Upper lobe of right lung (tissue), 1 donor: ENCODE measurements around the gene DBR1. TPM values are rescaled to one million over a fixed set of nuclear protein-coding genes. Genes with fewer than 3 reads are reported as not detected.
A peak's percentile ranks its signal among the peaks of the same experiment; 100 is the strongest.

Experiments
- ATAC-seq: fragments of 200-7000 bp; cut with Tn5 transposase; one replicate; pipeline ENCODE4 v1.9.1; 2020; ENCODE audit warnings: mild to moderate bottlenecking, moderate library complexity
- DNase-seq: peaks from one replicate; pipeline ENCODE4 v3.0.0-alpha.2; 2020
- H3K27ac ChIP-seq: fragments of 200-600 bp; one replicate; pipeline ENCODE4 v1.8.0; 2022
- H3K27me3 ChIP-seq: fragments of 200-600 bp; one replicate; pipeline ENCODE4 v1.8.0; 2022; ENCODE audit warnings: mild to moderate bottlenecking
- H3K36me3 ChIP-seq: fragments of 200-600 bp; one replicate; pipeline ENCODE4 v1.8.0; 2022
- H3K4me1 ChIP-seq: fragments of 200-600 bp; one replicate; pipeline ENCODE4 v1.8.0; 2022
- H3K4me3 ChIP-seq: fragments of 200-600 bp; one replicate; pipeline ENCODE4 v1.8.0; 2022; ENCODE audit warnings: mild to moderate bottlenecking
- H3K9me3 ChIP-seq: fragments of 200-600 bp; one replicate; pipeline ENCODE4 v1.8.0; 2022
- intact Hi-C: fragments of 100-400 bp; cut with DNase I; formaldehyde crosslinking; loops from one replicate; pipeline ENCODE4 v1.11.0; 2022
- total RNA-seq: library from RNA; stranded (reverse); fragmentation: NEBNext Ultra II Directional; extraction: Animal tissue kit (Norgen Biotek cat#: 25700); gene quantifications from one replicate; pipeline ENCODE4 v1.2.1, GENCODE V29; 2021
- TF ChIP-seq, protein P1 (sequence below): fragments of 200-600 bp; IDR thresholded peaks from one replicate; pipeline ENCODE4 v1.8.0; 2022; ENCODE audit warnings: antibody characterized with exemption
- donor health status: DM: no; HTN: yes; CAD: no; lungs with severe emphysema.

DBR1 gene
- total RNA-seq, 1 donor from 2014 or later = 14.8 TPM

DNA sequence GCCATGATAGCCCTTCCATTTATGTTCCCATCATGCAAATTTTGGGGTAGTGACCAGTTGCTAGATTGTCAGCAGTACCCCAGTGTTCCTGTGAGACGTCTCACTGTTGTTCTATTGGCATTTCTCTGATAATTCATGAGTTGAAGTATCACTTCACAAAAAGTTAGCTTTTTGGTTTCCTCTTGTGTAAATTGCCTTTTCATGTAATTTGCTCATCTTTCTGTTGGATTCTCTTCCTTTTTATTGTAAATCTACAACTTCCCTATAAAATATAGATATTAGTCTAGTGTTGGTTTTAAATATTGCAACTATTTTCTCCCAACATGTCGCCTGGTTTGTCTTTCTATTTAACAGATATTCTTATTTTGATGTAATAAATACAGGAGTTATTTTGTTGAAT is 35.0 kb downstream of the DBR1 start:
- DNase-seq (no peak), ATAC-seq (no peak)
- Histone ChIP-seq H3K27me3 (no peaks in the 10 kb centered on the region), H3K4me1 (no peaks in the 10 kb centered on the region), H3K9me3 (no peaks in the 10 kb centered on the region), H3K27ac (no peak overlapping the region), H3K36me3 (no peaks in the 10 kb centered on the region), H3K4me3 (no peak overlapping the region)
- TF ChIP-seq, protein P1, sequence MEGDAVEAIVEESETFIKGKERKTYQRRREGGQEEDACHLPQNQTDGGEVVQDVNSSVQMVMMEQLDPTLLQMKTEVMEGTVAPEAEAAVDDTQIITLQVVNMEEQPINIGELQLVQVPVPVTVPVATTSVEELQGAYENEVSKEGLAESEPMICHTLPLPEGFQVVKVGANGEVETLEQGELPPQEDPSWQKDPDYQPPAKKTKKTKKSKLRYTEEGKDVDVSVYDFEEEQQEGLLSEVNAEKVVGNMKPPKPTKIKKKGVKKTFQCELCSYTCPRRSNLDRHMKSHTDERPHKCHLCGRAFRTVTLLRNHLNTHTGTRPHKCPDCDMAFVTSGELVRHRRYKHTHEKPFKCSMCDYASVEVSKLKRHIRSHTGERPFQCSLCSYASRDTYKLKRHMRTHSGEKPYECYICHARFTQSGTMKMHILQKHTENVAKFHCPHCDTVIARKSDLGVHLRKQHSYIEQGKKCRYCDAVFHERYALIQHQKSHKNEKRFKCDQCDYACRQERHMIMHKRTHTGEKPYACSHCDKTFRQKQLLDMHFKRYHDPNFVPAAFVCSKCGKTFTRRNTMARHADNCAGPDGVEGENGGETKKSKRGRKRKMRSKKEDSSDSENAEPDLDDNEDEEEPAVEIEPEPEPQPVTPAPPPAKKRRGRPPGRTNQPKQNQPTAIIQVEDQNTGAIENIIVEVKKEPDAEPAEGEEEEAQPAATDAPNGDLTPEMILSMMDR = no peak
- intact Hi-C loops = no loop called here

DNA sequence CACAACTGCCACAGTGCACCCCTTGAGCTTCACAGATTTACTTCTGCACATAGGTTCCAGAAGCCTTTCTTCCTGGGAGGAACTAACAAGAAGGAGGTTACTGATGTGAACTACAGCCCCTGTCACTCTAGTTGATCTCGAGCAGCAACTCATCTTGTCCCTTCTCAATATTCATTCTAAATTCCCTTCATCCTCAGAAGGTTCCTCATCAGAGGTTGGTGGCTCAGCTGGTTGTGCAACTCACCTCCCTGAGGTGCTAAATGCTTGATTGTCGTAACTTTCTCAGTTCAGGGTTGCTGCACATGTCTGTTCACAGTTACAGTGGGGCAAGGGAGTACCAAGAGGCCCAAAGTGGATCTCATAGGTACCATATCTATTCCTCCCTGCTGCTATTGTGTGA is 36.9 kb downstream of the DBR1 start:
- intact Hi-C loops = no loop called here
- Histone ChIP-seq H3K36me3 (no peaks in the 10 kb centered on the region), H3K4me1 (no peaks in the 10 kb centered on the region), H3K4me3 (no peak overlapping the region), H3K27me3 (no peaks in the 10 kb centered on the region), H3K9me3 (no peaks in the 10 kb centered on the region), H3K27ac (no peak overlapping the region)
- DNase-seq = no peak
- TF ChIP-seq, protein P1 = no peak
- peak; percentile 23 for ATAC-seq

DNA sequence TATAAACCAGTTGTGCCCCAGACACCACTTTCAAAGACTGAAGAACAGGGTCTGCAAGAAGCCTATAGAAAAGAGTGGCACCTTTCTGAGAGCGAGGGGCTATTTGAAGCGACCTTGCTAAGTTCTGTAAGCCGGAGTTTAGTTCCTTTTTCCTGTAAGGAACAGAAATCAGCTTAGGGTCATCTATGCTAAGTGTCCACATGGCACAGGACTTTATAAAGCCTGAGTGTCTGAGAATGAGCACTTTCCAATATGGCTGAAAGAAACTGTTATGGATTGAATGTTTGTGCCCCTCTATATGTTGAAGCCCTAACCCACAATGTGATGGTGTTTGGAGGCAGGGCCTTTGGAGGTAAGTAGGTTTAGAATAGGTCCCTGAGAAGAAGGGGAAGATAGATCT is 38.5 kb downstream of the DBR1 start:
- Histone ChIP-seq H3K27ac (peak overlapping the region; percentile 53), H3K27me3 (no peaks in the 10 kb centered on the region), H3K9me3 (no peaks in the 10 kb centered on the region), H3K4me3 (no peak overlapping the region), H3K36me3 (no peaks in the 10 kb centered on the region), H3K4me1 (no peaks in the 10 kb centered on the region)
- ATAC-seq (peak; percentile 62), DNase-seq (no peak)
- intact Hi-C loops = no loop called here
- TF ChIP-seq, protein P1 = no peak

DNA sequence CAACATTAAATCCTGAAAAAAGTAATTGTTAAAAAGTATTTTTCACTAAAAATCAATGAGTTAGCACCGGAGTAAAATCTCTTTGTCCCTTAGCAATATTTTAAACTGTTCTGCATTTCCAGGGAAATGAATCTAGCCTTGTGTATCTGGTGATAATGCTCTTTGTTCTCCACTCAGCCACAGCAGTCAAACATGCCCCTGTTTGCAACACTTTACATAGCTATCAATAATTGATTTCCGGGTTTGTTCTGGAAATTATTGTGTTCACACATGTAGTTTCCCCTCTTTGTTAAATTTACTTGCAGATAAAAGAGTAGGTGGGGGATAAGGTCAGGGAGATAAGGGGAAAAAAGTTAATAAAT is 38.9 kb downstream of the DBR1 start:
- intact Hi-C loops = no loop called here
- no peak for DNase-seq
- H3K4me1 ChIP-seq = no peaks in the 10 kb centered on the region
- TF ChIP-seq, protein P1 = no peak
- no peaks in the 10 kb centered on the region for H3K36me3 ChIP-seq
- H3K27me3 ChIP-seq = no peaks in the 10 kb centered on the region
- no peaks in the 10 kb centered on the region for H3K9me3 ChIP-seq
- no peak overlapping the region for H3K27ac ChIP-seq
- H3K4me3 ChIP-seq = no peak overlapping the region
- no peak for ATAC-seq

DNA sequence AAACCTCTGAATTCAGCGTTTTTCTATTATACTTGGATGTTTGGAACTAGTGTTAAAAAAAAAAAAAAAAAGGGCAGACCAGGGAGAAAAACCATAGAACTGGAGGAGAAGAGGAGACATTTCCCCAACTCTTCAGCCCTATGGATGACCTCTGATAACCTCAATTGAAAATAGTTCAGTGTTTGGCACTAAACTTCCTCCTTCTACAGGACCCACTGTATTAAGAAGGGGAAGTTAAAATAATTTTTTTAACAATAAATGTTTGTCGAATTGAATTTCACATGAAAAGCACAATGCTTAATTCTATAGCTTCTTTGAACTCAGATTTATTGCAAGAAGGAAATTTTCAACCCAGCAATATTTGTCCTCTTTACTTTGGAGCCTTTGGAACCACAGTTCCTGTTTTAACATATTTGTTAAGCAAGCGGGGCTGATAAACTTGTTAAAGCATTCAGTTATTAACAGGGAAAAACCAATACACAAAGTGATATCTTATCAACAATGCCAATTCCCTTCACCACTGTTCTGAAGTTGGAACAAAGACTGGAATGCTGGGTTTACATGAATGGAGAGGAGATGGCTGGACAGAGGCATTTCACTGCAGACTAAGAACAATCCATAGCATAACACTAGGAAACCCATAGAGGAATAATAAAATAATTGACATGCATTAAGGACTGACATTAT is 39.4 kb downstream of the DBR1 start:
- TF ChIP-seq, protein P1 = no peak
- no peaks in the 10 kb centered on the region for H3K9me3 ChIP-seq
- no peak overlapping the region for H3K27ac ChIP-seq
- no peaks in the 10 kb centered on the region for H3K27me3 ChIP-seq
- no peaks in the 10 kb centered on the region for H3K4me1 ChIP-seq
- intact Hi-C loops = no loop called here
- no peaks in the 10 kb centered on the region for H3K36me3 ChIP-seq
- ATAC-seq (peak; percentile 65), DNase-seq (no peak)
- no peak overlapping the region for H3K4me3 ChIP-seq

DNA sequence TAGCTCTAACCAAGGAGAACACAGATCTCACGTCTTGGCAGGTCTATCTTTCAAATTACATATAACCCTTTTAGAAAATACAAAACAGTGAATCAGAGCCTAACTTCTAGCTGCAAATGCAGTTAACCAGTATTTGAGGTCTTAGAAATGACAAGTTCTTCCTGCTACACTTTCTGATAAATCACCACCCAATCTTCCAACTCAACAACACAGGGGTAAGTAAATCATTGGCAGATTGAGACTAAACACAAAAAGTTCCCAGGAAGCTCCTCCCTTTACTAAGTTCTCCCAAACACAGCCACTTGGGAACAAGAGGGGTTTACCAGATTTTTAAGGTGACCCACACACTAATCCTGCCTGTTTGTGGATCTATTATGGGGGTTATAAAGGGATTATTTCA is 42.5 kb downstream of the DBR1 start, which contains the start of gene A4GNT:
Gene A4GNT, minus strand, starts transcription at position 152 of the 400 bp plus-strand sequence. CDS start 1,134 bp downstream, outside the sequence.
- ATAC-seq (no peak), DNase-seq (no peak)
- H3K9me3 ChIP-seq = no peaks in the 10 kb centered on the region
- TF ChIP-seq, protein P1 = no peak
- no peak within 1 kb of the TSS for H3K4me3 ChIP-seq
- no peaks in the 10 kb centered on the region for H3K4me1 ChIP-seq
- H3K27ac ChIP-seq = no peak within 1 kb of the TSS
- intact Hi-C loops = no loop called here
- no peaks in the 10 kb centered on the region for H3K27me3 ChIP-seq
- no peaks in the 10 kb centered on the region for H3K36me3 ChIP-seq
